ENCODE measurements around the gene SPARC.

SPARC gene

DNA sequence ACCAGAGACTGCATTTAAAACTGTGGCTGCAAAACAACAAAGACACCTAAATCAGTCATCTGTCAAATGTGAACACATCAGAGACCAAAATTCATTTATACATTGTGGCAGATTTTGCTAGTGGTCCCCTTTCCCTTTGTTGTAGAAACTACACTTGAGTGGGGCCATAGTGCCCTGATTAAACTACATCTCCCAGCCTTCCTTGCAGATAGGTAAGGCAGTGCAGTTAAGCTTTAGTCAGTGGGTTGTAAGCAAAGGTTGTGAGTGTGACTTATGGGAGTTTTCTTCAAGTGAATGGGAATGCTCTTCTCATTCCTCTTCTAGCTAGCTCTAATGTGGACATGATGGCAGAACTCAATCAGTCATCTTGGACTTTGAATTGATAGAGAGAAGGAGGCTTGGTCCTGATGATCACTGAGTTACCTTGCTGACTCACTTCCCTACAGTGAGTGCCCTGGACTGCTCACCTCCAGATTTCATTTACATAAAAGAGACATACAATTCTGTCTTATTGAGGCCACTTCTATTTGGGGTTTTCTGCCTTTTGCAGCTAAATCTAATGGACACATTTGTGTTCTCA, 35.2 kb upstream of the SPARC start:
- H3K9ac ChIP-seq: no peak overlapping the region
- no peaks in the 10 kb centered on the region; a peak in 1 of 22 replicates for H3K27me3 ChIP-seq
- H3K4me3 ChIP-seq: no peak overlapping the region
- peaks cover 4 to 34% (median 13%) of the 10 kb centered on the region in 10 experiments; a peak in 14 of 20 replicates for H3K4me1 ChIP-seq
- H3K9me3 ChIP-seq (replicated peaks in 1 of 11): no peaks in the 10 kb centered on the region
- no peaks in the 10 kb centered on the region for H4K20me1 ChIP-seq
- no peak overlapping the region for H3K27ac ChIP-seq
- TF ChIP-seq Cebpa-rat (IDR thresholded peaks at IDR 0.05): no peak
- H3K36me3 ChIP-seq: no peaks in the 10 kb centered on the region
- peak overlapping the region in 4 of 11 experiments; percentile 5 to 26 (median 20); a peak in 5 of 22 replicates for H3K4me2 ChIP-seq

DNA sequence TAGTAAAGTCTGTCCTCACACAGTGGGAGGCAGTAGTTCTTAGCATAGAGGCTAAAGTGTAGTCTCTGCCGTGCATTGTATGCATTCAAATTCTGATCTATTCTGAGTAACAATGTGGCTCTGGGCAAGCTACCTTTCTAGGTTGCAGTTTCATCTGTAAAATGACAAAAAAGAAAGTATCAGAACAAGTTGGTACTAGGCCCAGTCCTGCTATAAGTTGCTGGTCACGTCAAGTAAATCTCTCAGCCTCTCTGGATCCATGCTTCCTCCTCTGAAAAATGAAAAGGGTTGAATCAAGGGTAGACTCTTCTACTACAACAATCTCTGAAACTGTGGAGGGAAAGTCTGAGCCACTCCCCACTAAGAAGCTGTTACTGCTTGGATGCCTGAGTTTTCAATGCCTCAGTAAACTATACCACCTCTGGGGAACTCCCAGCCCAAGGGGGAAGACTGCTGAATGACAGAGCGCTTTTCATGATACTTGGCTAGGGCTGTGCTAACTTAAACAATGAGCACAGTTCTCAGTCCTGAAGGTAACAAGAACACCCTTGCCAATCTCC, 34.5 kb upstream of the SPARC start:
- H3K27me3 ChIP-seq: no peaks in the 10 kb centered on the region; a peak in 1 of 22 replicates
- no peak overlapping the region for H3K27ac ChIP-seq
- H3K9ac ChIP-seq: no peak overlapping the region
- no peaks in the 10 kb centered on the region for H3K36me3 ChIP-seq
- no peaks in the 10 kb centered on the region for H4K20me1 ChIP-seq
- no peak overlapping the region for H3K4me3 ChIP-seq
- H3K9me3 ChIP-seq (replicated peaks in 1 of 11): no peaks in the 10 kb centered on the region
- no peak for TF ChIP-seq Cebpa-rat (IDR thresholded peaks at IDR 0.05)
- H3K4me2 ChIP-seq: peak overlapping the region in 1 of 11 experiments; percentile 5; a peak in 1 of 22 replicates
- peaks cover 4 to 34% (median 13%) of the 10 kb centered on the region in 10 experiments; a peak in 14 of 20 replicates for H3K4me1 ChIP-seq

DNA sequence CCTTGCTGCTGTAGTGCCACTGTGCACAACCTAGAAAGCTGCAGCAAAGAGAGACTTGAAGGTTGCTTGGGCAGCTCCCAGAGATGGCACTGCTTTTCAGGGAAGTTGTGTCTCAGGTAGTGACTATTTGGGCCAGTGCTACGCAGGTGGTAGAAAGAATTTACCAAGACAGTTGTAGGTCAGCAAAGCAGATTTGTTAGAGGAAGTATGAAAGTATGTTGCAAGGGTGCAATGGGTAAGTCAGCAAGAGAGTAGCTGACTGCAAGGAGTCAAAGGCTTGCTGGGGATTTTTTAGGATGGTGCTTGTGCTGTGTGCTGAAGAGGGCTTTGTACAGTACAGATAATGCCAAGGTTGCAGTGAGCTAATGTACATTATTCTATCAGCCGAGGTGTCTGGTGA, 33.5 kb upstream of the SPARC start:
- H3K9ac ChIP-seq: no peak overlapping the region
- no peak overlapping the region for H3K27ac ChIP-seq
- H3K27me3 ChIP-seq: no peaks in the 10 kb centered on the region; a peak in 1 of 22 replicates
- no peaks in the 10 kb centered on the region for H4K20me1 ChIP-seq
- H3K4me3 ChIP-seq: no peak overlapping the region
- H3K4me1 ChIP-seq: peaks cover 4 to 34% (median 13%) of the 10 kb centered on the region in 10 experiments; a peak in 14 of 20 replicates
- H3K4me2 ChIP-seq: 0 out of 22 replicates have a peak overlapping the region, but pooled peaks of 1 of the 11 experiments have one; percentile 8
- peaks cover 0 to 1% (median 0%) of the 10 kb centered on the region in 11 experiments; a peak in 2 of 22 replicates for H3K9me3 ChIP-seq (replicated peaks in 1 of 11)
- TF ChIP-seq Cebpa-rat (IDR thresholded peaks at IDR 0.05): no peak
- H3K36me3 ChIP-seq: no peaks in the 10 kb centered on the region

DNA sequence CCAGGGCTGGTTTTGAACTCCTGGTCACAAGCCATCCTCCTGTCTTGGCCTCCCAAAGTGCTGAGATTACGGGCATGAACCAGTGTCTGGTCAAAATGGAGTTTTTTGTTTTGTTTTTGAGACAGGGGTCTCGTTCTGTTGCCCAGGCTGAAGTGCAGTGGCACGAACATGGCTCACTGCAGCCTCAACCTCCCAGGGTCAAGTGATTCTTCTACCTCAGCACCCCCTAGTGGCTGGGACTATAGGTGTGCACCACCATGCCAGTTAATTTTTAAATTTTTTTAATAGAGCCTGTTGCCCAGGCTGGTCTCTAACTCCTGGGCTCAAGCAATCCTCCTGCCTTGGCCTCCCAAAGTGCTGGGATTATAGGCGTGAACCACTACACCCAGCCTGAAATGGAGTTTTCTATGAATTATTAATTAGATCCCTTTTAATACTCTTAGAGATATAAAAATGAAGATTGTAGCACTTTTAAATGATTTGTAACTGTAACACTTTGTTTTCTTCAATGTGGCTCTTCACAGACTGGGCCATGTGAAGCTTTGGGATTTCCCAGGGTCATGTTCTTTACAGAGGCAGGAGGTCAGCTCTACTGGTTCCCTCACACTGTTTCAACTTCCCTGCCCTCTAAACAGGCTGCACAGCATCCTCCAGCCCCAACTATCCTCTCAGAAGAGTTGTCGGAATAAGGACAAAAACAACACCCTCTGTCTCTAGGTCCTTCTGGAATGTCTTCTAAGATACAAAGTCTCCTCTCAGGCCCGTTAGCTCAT, 32.7 kb upstream of the SPARC start:
- Histone ChIP-seq H3K27ac (no peak overlapping the region), H3K4me1 (peaks cover 4 to 34% (median 13%) of the 10 kb centered on the region in 10 experiments; a peak in 14 of 20 replicates), H4K20me1 (no peaks in the 10 kb centered on the region), H3K4me3 (no peak overlapping the region), H3K9ac (no peak overlapping the region), H3K36me3 (no peaks in the 10 kb centered on the region), H3K27me3 (no peaks in the 10 kb centered on the region; a peak in 1 of 22 replicates), H3K4me2 (0 out of 22 replicates have a peak overlapping the region, but pooled peaks of 1 of the 11 experiments have one; percentile 8), H3K9me3 (replicated peaks in 1 of 11) (peaks cover 0 to 9% (median 3%) of the 10 kb centered on the region in 11 experiments; a peak in 15 of 22 replicates)
- no peak for TF ChIP-seq Cebpa-rat (IDR thresholded peaks at IDR 0.05)

DNA sequence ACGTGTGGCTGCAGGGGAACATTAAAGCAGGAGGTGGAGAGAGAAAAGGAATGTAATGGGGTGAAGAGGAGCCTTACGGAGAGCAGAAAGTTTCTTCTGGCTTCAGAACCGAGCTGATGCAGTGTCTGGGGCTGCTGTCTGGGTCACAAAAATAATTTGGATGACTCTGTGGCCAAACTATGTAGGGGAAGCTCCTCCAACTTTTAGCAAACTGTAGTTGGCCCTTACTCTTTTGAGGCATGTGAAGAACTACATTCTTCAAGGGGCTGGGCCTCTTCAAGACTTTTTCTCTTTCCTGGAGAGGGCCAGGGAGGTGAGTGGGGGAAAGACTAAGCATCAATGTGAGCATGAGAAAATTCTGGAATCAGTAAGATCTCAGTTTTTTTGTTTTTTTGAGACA, 31.9 kb upstream of the SPARC start:
- TF ChIP-seq Cebpa-rat (IDR thresholded peaks at IDR 0.05): no peak
- H3K9me3 ChIP-seq (replicated peaks in 1 of 11): peaks cover 6 to 17% (median 11%) of the 10 kb centered on the region in 11 experiments; a peak in 19 of 22 replicates
- no peak overlapping the region for H3K9ac ChIP-seq
- H3K4me1 ChIP-seq: peaks cover 4 to 34% (median 13%) of the 10 kb centered on the region in 10 experiments; a peak in 14 of 20 replicates
- no peaks in the 10 kb centered on the region; a peak in 1 of 22 replicates for H3K27me3 ChIP-seq
- no peak overlapping the region for H3K27ac ChIP-seq
- H3K36me3 ChIP-seq: no peaks in the 10 kb centered on the region
- H3K4me2 ChIP-seq: no peak overlapping the region
- no peak overlapping the region for H3K4me3 ChIP-seq
- H4K20me1 ChIP-seq: no peaks in the 10 kb centered on the region

DNA sequence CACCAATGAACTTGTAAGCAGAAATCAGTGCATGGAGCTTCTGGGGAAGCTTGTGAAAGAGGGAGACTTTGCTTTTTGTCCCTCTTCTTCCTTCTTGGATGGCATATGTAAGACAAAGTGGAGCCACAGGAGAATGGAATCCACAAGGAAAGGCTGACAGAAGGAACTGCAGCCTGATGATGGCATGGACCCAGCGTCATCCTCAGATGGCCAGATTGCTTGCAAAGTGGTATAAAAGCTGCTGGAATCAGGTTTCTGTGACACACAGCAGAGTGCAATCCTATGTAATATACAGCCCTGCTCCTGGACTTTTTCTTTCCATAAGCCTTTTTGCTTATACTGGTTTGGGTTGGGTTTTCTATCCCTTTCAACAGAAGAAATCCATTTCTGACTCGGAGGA, 31.4 kb upstream of the SPARC start:
- H3K4me3 ChIP-seq: no peak overlapping the region
- H3K36me3 ChIP-seq: no peaks in the 10 kb centered on the region
- H3K9ac ChIP-seq: no peak overlapping the region
- no peaks in the 10 kb centered on the region; a peak in 1 of 22 replicates for H3K27me3 ChIP-seq
- no peaks in the 10 kb centered on the region for H4K20me1 ChIP-seq
- H3K4me2 ChIP-seq: no peak overlapping the region
- H3K27ac ChIP-seq: no peak overlapping the region
- peaks cover 6 to 18% (median 11%) of the 10 kb centered on the region in 11 experiments; a peak in 19 of 22 replicates for H3K9me3 ChIP-seq (replicated peaks in 1 of 11)
- H3K4me1 ChIP-seq: peaks cover 4 to 34% (median 13%) of the 10 kb centered on the region in 10 experiments; a peak in 14 of 20 replicates
- no peak for TF ChIP-seq Cebpa-rat (IDR thresholded peaks at IDR 0.05)

DNA sequence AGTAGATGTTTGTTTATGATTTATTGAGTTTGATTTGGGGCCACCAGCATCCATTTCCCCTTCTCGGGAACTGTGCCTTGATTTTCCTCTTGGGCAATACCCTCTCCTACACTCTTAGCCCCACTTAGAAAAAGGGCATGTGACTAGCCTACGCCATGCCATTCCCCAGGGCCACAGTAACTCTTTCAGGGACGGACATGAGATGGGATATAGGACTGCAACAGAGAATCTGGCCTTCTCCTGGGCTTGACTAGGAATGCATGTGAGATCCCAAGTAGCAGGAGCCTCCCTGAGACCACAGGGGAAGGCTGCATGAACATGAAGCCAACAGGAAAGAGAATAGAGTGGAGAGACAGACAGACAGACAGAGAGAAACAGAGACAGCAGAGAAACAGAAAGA, 30.7 kb upstream of the SPARC start:
- Histone ChIP-seq H3K4me1 (peaks cover 0 to 26% (median 7%) of the 10 kb centered on the region in 10 experiments; a peak in 13 of 20 replicates), H4K20me1 (no peaks in the 10 kb centered on the region), H3K36me3 (no peaks in the 10 kb centered on the region), H3K4me3 (no peak overlapping the region), H3K27ac (no peak overlapping the region), H3K9me3 (replicated peaks in 1 of 11) (peaks cover 10 to 22% (median 12%) of the 10 kb centered on the region in 11 experiments; a peak in 20 of 22 replicates), H3K27me3 (no peaks in the 10 kb centered on the region; a peak in 1 of 22 replicates), H3K9ac (no peak overlapping the region), H3K4me2 (no peak overlapping the region)
- TF ChIP-seq Cebpa-rat (IDR thresholded peaks at IDR 0.05): no peak

DNA sequence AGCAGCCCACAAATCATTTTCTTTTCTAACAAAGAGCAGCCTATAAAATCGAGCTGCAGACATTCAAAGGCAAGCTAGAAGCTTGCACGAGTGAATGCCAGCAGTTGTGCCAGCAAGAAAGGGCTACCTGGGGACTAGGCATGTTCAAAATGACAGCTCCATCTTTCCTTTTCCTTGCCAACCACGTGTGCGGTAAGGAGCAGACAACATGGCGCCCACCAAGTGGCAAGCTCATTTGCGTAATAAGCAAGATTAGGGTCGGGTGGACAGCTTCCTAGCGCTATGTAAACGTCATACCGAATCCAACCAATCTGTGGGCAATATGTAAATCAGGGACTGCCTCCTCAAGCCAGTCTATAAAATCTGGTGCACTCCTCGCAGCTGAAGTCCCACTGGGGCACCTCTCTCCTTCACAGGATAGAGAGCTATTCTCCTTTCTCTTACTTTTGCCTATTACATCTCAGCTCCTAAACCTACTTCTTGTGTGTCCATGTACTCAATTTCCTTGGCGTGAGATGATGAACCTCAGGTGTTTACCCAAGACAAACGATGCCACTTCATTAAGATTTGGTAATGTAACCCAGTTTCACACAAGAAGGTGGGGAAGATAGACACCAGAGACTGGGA, 22.5 kb upstream of the SPARC start:
- H3K4me2 ChIP-seq: no peak overlapping the region
- peaks cover 0 to 7% (median 0%) of the 10 kb centered on the region in 10 experiments; a peak in 2 of 20 replicates for H3K4me1 ChIP-seq
- peaks cover 6 to 17% (median 10%) of the 10 kb centered on the region in 11 experiments; a peak in 20 of 22 replicates for H3K9me3 ChIP-seq (replicated peaks in 1 of 11)
- H3K27ac ChIP-seq: no peak overlapping the region
- H3K36me3 ChIP-seq: no peaks in the 10 kb centered on the region
- H3K9ac ChIP-seq: no peak overlapping the region
- no peaks in the 10 kb centered on the region for H3K27me3 ChIP-seq
- no peak for TF ChIP-seq Cebpa-rat (IDR thresholded peaks at IDR 0.05)
- no peaks in the 10 kb centered on the region for H4K20me1 ChIP-seq
- no peak overlapping the region for H3K4me3 ChIP-seq

All from BLaER1 treated with 17β-estradiol and CSF1 and Interleukin-3, amounts not matched to agents 10 nM and 100 nM (cell line).